Measurements from ENCODE around the gene ARSB. TPM values are rescaled to one million over a fixed set of nuclear protein-coding genes. Genes with fewer than 3 reads are reported as not detected.

ARSB gene
- total and polyA plus RNA-seq, 8 donors = 0.58 to 35.6 (median 7.6) TPM

DNA sequence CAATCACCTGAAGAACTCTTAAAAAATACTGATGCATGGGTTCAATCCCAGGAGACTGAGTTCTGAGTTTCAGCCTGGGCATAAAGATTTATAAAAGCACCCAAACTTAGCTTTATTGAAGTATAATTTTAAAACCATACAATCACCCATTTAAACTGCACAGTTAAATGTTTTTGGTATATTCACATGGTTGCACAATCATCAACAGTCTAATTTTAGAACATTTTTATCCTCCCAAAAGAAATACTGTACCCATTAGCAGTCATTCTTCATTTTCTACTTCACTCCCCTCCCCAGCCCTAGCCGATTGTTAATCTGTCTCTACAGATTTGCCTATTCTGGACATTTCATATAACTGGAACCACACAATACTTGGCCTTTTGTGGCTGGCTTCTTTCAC is 141.7 kb downstream of the ARSB start:
- intact Hi-C loops (cut with DNase I; ENCODE audit: low total_unique reads) = no loop called here
- H3K27me3 ChIP-seq = no peaks in the 10 kb centered on the region
- no peak for DNase-seq
- H3K27ac ChIP-seq = no peak overlapping the region
- no peak overlapping the region for H3K4me3 ChIP-seq
- WGBS, 5 donors = 57 to 92% (median 78%) methylated on average over 1 of the region's 1 CpG
- no peaks in the 10 kb centered on the region for H3K9me3 ChIP-seq
- H3K4me1 ChIP-seq = no peaks in the 10 kb centered on the region
- TF ChIP-seq POLR2AphosphoS5 (IDR thresholded peaks at IDR 0.05) = no peak
- TF ChIP-seq, protein P1, sequence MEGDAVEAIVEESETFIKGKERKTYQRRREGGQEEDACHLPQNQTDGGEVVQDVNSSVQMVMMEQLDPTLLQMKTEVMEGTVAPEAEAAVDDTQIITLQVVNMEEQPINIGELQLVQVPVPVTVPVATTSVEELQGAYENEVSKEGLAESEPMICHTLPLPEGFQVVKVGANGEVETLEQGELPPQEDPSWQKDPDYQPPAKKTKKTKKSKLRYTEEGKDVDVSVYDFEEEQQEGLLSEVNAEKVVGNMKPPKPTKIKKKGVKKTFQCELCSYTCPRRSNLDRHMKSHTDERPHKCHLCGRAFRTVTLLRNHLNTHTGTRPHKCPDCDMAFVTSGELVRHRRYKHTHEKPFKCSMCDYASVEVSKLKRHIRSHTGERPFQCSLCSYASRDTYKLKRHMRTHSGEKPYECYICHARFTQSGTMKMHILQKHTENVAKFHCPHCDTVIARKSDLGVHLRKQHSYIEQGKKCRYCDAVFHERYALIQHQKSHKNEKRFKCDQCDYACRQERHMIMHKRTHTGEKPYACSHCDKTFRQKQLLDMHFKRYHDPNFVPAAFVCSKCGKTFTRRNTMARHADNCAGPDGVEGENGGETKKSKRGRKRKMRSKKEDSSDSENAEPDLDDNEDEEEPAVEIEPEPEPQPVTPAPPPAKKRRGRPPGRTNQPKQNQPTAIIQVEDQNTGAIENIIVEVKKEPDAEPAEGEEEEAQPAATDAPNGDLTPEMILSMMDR (IDR thresholded peaks at IDR 0.05) = no peak
- no peak for TF ChIP-seq POLR2A (IDR thresholded peaks at IDR 0.05)
- no peak for TF ChIP-seq EP300 (IDR thresholded peaks at IDR 0.05)
- peaks cover 0 to 9% (median 4%) of the 10 kb centered on the region in 4 donors for H3K36me3 ChIP-seq

DNA sequence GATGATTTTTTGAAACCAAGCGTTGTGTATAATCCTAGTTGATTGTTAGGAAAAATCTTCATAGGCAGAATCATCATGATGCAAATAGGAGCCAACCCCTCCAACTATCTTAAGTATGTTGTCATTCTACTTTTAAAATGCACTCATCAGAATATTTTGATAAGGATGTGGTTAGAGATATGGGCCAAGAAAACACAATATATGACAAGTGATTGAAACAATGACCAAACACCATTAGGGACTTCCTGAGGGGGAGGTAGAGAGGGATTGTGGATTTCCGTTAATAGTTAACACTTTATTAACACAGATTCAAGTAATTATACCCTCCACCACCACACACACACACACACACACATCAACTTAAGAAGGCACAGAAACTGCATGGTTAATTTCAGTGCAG is 143.3 kb downstream of the ARSB start:
- DNase-seq = no peak
- Histone ChIP-seq H3K27ac (no peak overlapping the region), H3K4me1 (no peaks in the 10 kb centered on the region), H3K9me3 (no peaks in the 10 kb centered on the region), H3K36me3 (peaks cover 0 to 18% (median 10%) of the 10 kb centered on the region in 4 donors), H3K27me3 (no peaks in the 10 kb centered on the region), H3K4me3 (no peak overlapping the region)
- 75 to 87% (median 81%) methylated on average over 2 of the region's 2 CpGs for whole genome bisulfite sequencing, 5 donors
- intact Hi-C loops (cut with DNase I; ENCODE audit: low total_unique reads) = no loop called here
- TF ChIP-seq POLR2AphosphoS5 (IDR thresholded peaks at IDR 0.05) (no peak), POLR2A (IDR thresholded peaks at IDR 0.05) (no peak), EP300 (IDR thresholded peaks at IDR 0.05) (no peak)
- TF ChIP-seq, protein P1 (IDR thresholded peaks at IDR 0.05) = no peak

DNA sequence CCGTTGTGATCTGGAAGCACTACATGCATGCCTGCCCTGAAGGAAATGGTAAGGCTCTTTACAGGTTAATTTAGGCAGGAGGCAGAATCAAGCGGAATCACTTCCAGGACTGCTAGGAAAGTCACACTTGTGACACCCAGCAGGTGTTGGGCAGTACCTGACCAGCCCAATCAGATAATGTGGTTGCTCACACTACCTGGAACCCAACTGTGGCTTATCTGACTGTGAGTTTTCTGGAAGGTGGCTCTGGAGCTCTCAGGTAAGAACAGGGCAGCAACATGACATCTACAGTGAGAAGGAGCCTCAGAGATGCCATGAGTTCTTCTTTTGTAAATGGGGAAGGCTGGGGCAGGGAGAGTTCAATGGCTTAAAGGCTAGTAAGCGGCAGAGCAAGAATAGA is 146.4 kb downstream of the ARSB start:
- 86 to 93% (median 88%) methylated on average over 3 of the region's 3 CpGs for WGBS, 5 donors
- Histone ChIP-seq H3K9me3 (no peaks in the 10 kb centered on the region), H3K27me3 (no peaks in the 10 kb centered on the region), H3K4me1 (no peaks in the 10 kb centered on the region), H3K27ac (no peak overlapping the region), H3K4me3 (no peak overlapping the region), H3K36me3 (peaks cover 0 to 32% (median 16%) of the 10 kb centered on the region in 4 donors)
- intact Hi-C loops (cut with DNase I; ENCODE audit: low total_unique reads) = no loop called here
- TF ChIP-seq EP300 (IDR thresholded peaks at IDR 0.05) (no peak), POLR2A (IDR thresholded peaks at IDR 0.05) (no peak), POLR2AphosphoS5 (IDR thresholded peaks at IDR 0.05) (no peak)
- TF ChIP-seq, protein P1 (IDR thresholded peaks at IDR 0.05) = no peak
- no peak for DNase-seq

DNA sequence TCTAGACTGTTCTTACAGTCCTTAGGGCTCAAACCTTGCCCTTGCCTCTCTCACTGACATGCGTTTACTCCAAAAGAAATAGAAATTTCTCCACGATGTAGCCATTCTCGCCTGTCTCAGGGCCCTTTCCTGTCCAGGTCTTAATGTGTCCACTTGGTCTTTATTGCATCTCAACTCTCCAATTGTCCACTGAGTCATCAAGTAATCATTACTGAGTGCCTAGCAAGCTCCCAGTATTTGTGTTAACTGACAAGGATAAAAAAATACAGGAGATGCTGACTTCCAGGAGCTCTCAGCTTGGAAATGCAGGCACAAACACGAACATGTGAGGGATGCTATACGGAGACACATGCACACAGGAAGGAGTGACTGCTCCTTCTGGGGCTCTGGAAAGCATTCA is 147.3 kb downstream of the ARSB start:
- no peak for TF ChIP-seq EP300 (IDR thresholded peaks at IDR 0.05)
- TF ChIP-seq, protein P1 (IDR thresholded peaks at IDR 0.05) = no peak
- TF ChIP-seq POLR2A (IDR thresholded peaks at IDR 0.05) = no peak
- no peak for TF ChIP-seq POLR2AphosphoS5 (IDR thresholded peaks at IDR 0.05)
- no peak overlapping the region for H3K4me3 ChIP-seq
- DNase-seq = no peak
- intact Hi-C loops (cut with DNase I; ENCODE audit: low total_unique reads) = no loop called here
- no peaks in the 10 kb centered on the region for H3K4me1 ChIP-seq
- H3K9me3 ChIP-seq = no peaks in the 10 kb centered on the region
- H3K36me3 ChIP-seq = peaks cover 0 to 32% (median 16%) of the 10 kb centered on the region in 4 donors
- WGBS, 5 donors = 87 to 97% (median 95%) methylated on average over 5 of the region's 5 CpGs
- H3K27ac ChIP-seq = no peak overlapping the region
- H3K27me3 ChIP-seq = no peaks in the 10 kb centered on the region
